GM23338 (cell line): ENCODE measurements around the gene DCUN1D4.

Experiments
- CTCF ChIP-seq, 2 experiments: fragments of 200-600 bp in 1 of 2; sonication (generic) in 1 of 2; conservative IDR thresholded peaks; 2 replicates each; pipeline versions ENCODE4 v1.5.1 to v1.6.1; 2016 to 2017; ENCODE audit warnings: antibody characterized with exemption in 2 of 2, low read depth in 2 of 2, mild to moderate bottlenecking in 2 of 2, moderate library complexity in 1 of 2
- EZH2 ChIP-seq: fragments of 200-600 bp; sonication (generic); IDR thresholded peaks from one replicate; pipeline ENCODE4 v1.8.0; 2017; ENCODE audit warnings: antibody characterized with exemption, mild to moderate bottlenecking, low read depth; ENCODE audit not compliant: unreplicated experiment

GRCh38 chr4:51859476-51860031 lies 16.6 kb downstream of the DCUN1D4 start:
- TF ChIP-seq CTCF (conservative IDR thresholded peaks at IDR 0.05; ENCODE audit: low read depth in 2 of 2) (no peak), EZH2 (no peak)
